Naive thymus-derived CD4-positive, alpha-beta T cell (primary cell): ENCODE results near the gene FBXO8. TPM values are rescaled to one million over a fixed set of nuclear protein-coding genes. Genes with fewer than 3 reads are reported as not detected.

ENCODE experiments used
- ATAC-seq: fragments of 150-1000 bp; cut with Tn5 transposase; 2 replicates; pipeline ENCODE4 v1.10.0; 2021; ENCODE audit warnings: mild to moderate bottlenecking, moderate library complexity
- CTCF ChIA-PET: fragments of 350-600 bp; sonication (Branson Sonifier 250); formaldehyde crosslinking; loops from one replicate; lab custom pipeline; 2021; ENCODE audit warnings: antibody characterized with exemption; lab: Charles Lee
- POLR2A ChIA-PET: fragments of 350-600 bp; sonication (Branson Sonifier 250); formaldehyde crosslinking; loops from one replicate; lab custom pipeline; 2021; ENCODE audit warnings: antibody characterized with exemption, inconsistent platforms; lab: Charles Lee
- DNase-seq, 9 donors: peaks; one replicate each; pipeline versions ENCODE4 v3.0.0 to v3.0.0-alpha.2; 2020 to 2022; ENCODE audit warnings: mixed read lengths in 1 of 9
- H3K27ac ChIP-seq: one replicate; pipeline ENCODE4 v1.7.0; 2013; ENCODE audit warnings: mild to moderate bottlenecking, low read depth, low read length, moderate library complexity
- H3K27me3 ChIP-seq, 2 donors: one replicate each; pipeline ENCODE4 v1.7.0; 2013; ENCODE audit warnings: low read length in 2 of 2, mild to moderate bottlenecking in 2 of 2, moderate library complexity in 2 of 2; ENCODE audit not compliant: control insufficient read depth in 2 of 2, insufficient read depth in 2 of 2
- H3K36me3 ChIP-seq, 3 experiments: 1 replicate in 2 of 3; 2 replicates in 1 of 3; pipeline ENCODE4 v1.7.0; 2013; ENCODE audit warnings: low read length in 3 of 3, mild to moderate bottlenecking in 3 of 3, moderate library complexity in 1 of 3; ENCODE audit not compliant: insufficient read depth in 3 of 3, control insufficient read depth in 2 of 3
- H3K4me1 ChIP-seq, 2 donors: one replicate each; pipeline ENCODE4 v1.7.0; 2013; ENCODE audit warnings: low read length in 2 of 2, mild to moderate bottlenecking in 2 of 2, moderate library complexity in 1 of 2; ENCODE audit not compliant: control insufficient read depth in 2 of 2, insufficient read depth in 2 of 2
- H3K4me3 ChIP-seq: 2 replicates; pipeline ENCODE4 v1.7.0; 2013; ENCODE audit warnings: mild to moderate bottlenecking, low read length
- H3K9me3 ChIP-seq, 3 experiments: 1 replicate in 2 of 3; 2 replicates in 1 of 3; pipeline ENCODE4 v1.7.0; 2013; ENCODE audit warnings: low read length in 3 of 3; ENCODE audit not compliant: control insufficient read depth in 2 of 3
- H3K27ac Mint-ChIP-seq, 9 donors: one replicate each; pipeline ENCODE4 v1.8.0; 2020 to 2022; ENCODE audit warnings: mixed read lengths in 9 of 9, mild to moderate bottlenecking in 8 of 9, moderate library complexity in 5 of 9, inconsistent platforms in 2 of 9
- H3K27me3 Mint-ChIP-seq, 5 donors: one replicate each; pipeline ENCODE4 v1.8.0; 2021 to 2022; ENCODE audit warnings: mixed read lengths in 5 of 5, mild to moderate bottlenecking in 1 of 5
- H3K36me3 Mint-ChIP-seq, 5 donors: one replicate each; pipeline ENCODE4 v1.8.0; 2020 to 2022; ENCODE audit warnings: mixed read lengths in 5 of 5, mild to moderate bottlenecking in 3 of 5, inconsistent platforms in 1 of 5
- H3K4me1 Mint-ChIP-seq, 7 donors: one replicate each; pipeline ENCODE4 v1.8.0; 2020 to 2022; ENCODE audit warnings: mixed read lengths in 7 of 7, mild to moderate bottlenecking in 3 of 7, inconsistent platforms in 1 of 7
- H3K4me3 Mint-ChIP-seq, 10 donors: one replicate each; pipeline ENCODE4 v1.8.0; 2020 to 2022; ENCODE audit warnings: mild to moderate bottlenecking in 10 of 10, mixed read lengths in 10 of 10, moderate library complexity in 6 of 10, inconsistent platforms in 2 of 10
- H3K9me3 Mint-ChIP-seq, 11 donors: one replicate each; pipeline ENCODE4 v1.8.0; 2020 to 2022; ENCODE audit warnings: mixed read lengths in 11 of 11, mild to moderate bottlenecking in 4 of 11, inconsistent platforms in 1 of 11, moderate library complexity in 1 of 11
- intact Hi-C, 2 donors: fragments of 100-400 bp; cut with micrococcal nuclease; formaldehyde crosslinking; loops; one replicate each; pipeline ENCODE4 v1.15.1; 2023
- polyA plus RNA-seq, 2 donors: library from polyadenylated mRNA; unstranded; fragments of 300-500 nt; fragmentation: Illumina TruSeq; gene quantifications; one replicate each; pipeline ENCODE4 v1.2.3, GENCODE V29; 2021
- total RNA-seq, 6 experiments: library from RNA in 5 of 6; stranded (reverse) in 5 of 6; gene quantifications; 1 replicate in 5 of 6; 2 replicates in 1 of 6; pipeline ENCODE4 v1.2.3 and lab custom pipeline; 2021 to 2026

The FBXO8 gene
- total and polyA plus RNA-seq, 7 experiments from 2014 or later = 10.4 to 25.7 (median 17.3) TPM

- H3K4me1 ChIP-seq = no peaks in the 10 kb centered on the region
- peak overlapping the region in 1 of 9 donors; percentile 50 for H3K27ac Mint-ChIP-seq
- DNase-seq (no peak), ATAC-seq (no peak)
- H3K36me3 Mint-ChIP-seq = peaks cover 0 to 16% (median 5%) of the 10 kb centered on the region in 5 donors
- intact Hi-C loops = no loop called here
- H3K27ac ChIP-seq = no peak overlapping the region
- no peaks in the 10 kb centered on the region for H3K27me3 Mint-ChIP-seq
- no peak overlapping the region for H3K4me3 Mint-ChIP-seq
- ChIA-PET CTCF (no interaction called here), POLR2A (no interaction called here)
- H3K4me1 Mint-ChIP-seq = peaks cover 0 to 12% (median 4%) of the 10 kb centered on the region in 7 donors
- H3K4me3 ChIP-seq = no peak overlapping the region
- H3K9me3 Mint-ChIP-seq = no peaks in the 10 kb centered on the region
- H3K36me3 ChIP-seq = peaks cover 0 to 4% (median 3%) of the 10 kb centered on the region in 3 experiments
- H3K27me3 ChIP-seq = no peaks in the 10 kb centered on the region
- H3K9me3 ChIP-seq = no peaks in the 10 kb centered on the region
Observed at GRCh38 chr4:174245714-174246113, 37.8 kb downstream of the FBXO8 start.

- ATAC-seq (no peak), DNase-seq (no peak)
- H3K27me3 Mint-ChIP-seq = no peaks in the 10 kb centered on the region
- H3K4me1 ChIP-seq = no peaks in the 10 kb centered on the region
- no peak overlapping the region for H3K4me3 Mint-ChIP-seq
- peaks cover 0 to 8% (median 5%) of the 10 kb centered on the region in 5 donors for H3K36me3 Mint-ChIP-seq
- no peaks in the 10 kb centered on the region for H3K27me3 ChIP-seq
- no peak overlapping the region for H3K27ac Mint-ChIP-seq
- H3K36me3 ChIP-seq = peaks cover 0 to 7% (median 3%) of the 10 kb centered on the region in 3 experiments
- CTCF ChIA-PET = no interaction called here
- intact Hi-C loops = no loop called here
- H3K4me3 ChIP-seq = no peak overlapping the region
- H3K9me3 Mint-ChIP-seq = no peaks in the 10 kb centered on the region
- no peaks in the 10 kb centered on the region for H3K9me3 ChIP-seq
- peaks cover 0 to 12% (median 4%) of the 10 kb centered on the region in 7 donors for H3K4me1 Mint-ChIP-seq
- no peak overlapping the region for H3K27ac ChIP-seq
- POLR2A ChIA-PET = no interaction called here
Observed at GRCh38 chr4:174244441-174244840, 39.0 kb downstream of the FBXO8 start.

- intact Hi-C loops = no loop called here
- Histone ChIP-seq H3K9me3 (no peaks in the 10 kb centered on the region), H3K36me3 (peaks cover 0 to 14% (median 7%) of the 10 kb centered on the region in 3 experiments), H3K27ac (no peak overlapping the region), H3K4me3 (no peak overlapping the region), H3K4me1 (no peaks in the 10 kb centered on the region), H3K27me3 (no peaks in the 10 kb centered on the region)
- no peak for DNase-seq
- H3K27me3 Mint-ChIP-seq = no peaks in the 10 kb centered on the region
- ATAC-seq = no peak
- POLR2A ChIA-PET = no interaction called here
- no peak overlapping the region for H3K4me3 Mint-ChIP-seq
- peak overlapping the region in 1 of 9 donors; percentile 3 for H3K27ac Mint-ChIP-seq
- CTCF ChIA-PET = interaction anchor here (0.7 kb wide), 1 partner anchor 78 kb away, joined by 3 read pairs; no protein-coding TSS in a partner anchor
- peaks cover 0 to 14% (median 3%) of the 10 kb centered on the region in 5 donors for H3K36me3 Mint-ChIP-seq
- no peaks in the 10 kb centered on the region for H3K9me3 Mint-ChIP-seq
- H3K4me1 Mint-ChIP-seq = peaks cover 0 to 6% (median 0%) of the 10 kb centered on the region in 7 donors
Observed at GRCh38 chr4:174241162-174241561, 42.3 kb downstream of the FBXO8 start.

DNA sequence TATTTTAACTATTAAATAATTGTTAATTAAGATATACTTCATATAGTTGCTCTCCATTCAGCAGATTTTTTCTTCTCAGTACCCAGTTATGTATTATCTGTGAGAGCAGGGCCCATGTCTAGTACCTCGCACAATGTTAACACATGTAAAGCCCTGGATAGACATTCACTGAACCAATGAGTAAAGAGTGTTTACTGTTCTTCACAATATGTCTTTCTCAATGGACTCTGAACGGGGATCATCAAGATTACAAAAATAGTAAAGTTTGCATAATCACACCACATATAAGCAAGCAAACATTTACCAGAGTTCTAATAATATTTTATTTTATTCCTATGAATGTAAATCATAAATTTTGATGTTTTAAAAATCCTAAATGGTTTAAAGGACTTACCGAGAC lies 47.1 kb downstream of the FBXO8 start:
- no peak for ATAC-seq
- Mint-ChIP-seq H3K9me3 (no peaks in the 10 kb centered on the region), H3K36me3 (peaks cover 0 to 16% (median 6%) of the 10 kb centered on the region in 5 donors), H3K27me3 (no peaks in the 10 kb centered on the region), H3K4me1 (peaks cover 0 to 2% (median 0%) of the 10 kb centered on the region in 7 donors), H3K27ac (no peak overlapping the region), H3K4me3 (no peak overlapping the region)
- no peaks in the 10 kb centered on the region for H3K4me1 ChIP-seq
- intact Hi-C loops = no loop called here
- peaks cover 0 to 14% (median 7%) of the 10 kb centered on the region in 3 experiments for H3K36me3 ChIP-seq
- POLR2A ChIA-PET = no interaction called here
- H3K27me3 ChIP-seq = no peaks in the 10 kb centered on the region
- no peak overlapping the region for H3K27ac ChIP-seq
- H3K9me3 ChIP-seq = no peaks in the 10 kb centered on the region
- DNase-seq = no peak
- no peak overlapping the region for H3K4me3 ChIP-seq
- CTCF ChIA-PET = no interaction called here

- no peaks in the 10 kb centered on the region for H3K9me3 Mint-ChIP-seq
- Histone ChIP-seq H3K9me3 (no peaks in the 10 kb centered on the region), H3K4me3 (no peak overlapping the region), H3K27me3 (no peaks in the 10 kb centered on the region), H3K27ac (no peak overlapping the region), H3K4me1 (no peaks in the 10 kb centered on the region), H3K36me3 (no peaks in the 10 kb centered on the region)
- ATAC-seq (no peak), DNase-seq (no peak)
- H3K4me3 Mint-ChIP-seq = no peak overlapping the region
- peaks cover 0 to 7% (median 3%) of the 10 kb centered on the region in 5 donors for H3K36me3 Mint-ChIP-seq
- ChIA-PET POLR2A (no interaction called here), CTCF (no interaction called here)
- intact Hi-C loops = no loop called here
- H3K27ac Mint-ChIP-seq = no peak overlapping the region
- H3K4me1 Mint-ChIP-seq = no peaks in the 10 kb centered on the region
- H3K27me3 Mint-ChIP-seq = peaks cover 8 to 23% (median 16%) of the 10 kb centered on the region in 5 donors
Observed at GRCh38 chr4:174230680-174231079, 52.8 kb downstream of the FBXO8 start.

DNA sequence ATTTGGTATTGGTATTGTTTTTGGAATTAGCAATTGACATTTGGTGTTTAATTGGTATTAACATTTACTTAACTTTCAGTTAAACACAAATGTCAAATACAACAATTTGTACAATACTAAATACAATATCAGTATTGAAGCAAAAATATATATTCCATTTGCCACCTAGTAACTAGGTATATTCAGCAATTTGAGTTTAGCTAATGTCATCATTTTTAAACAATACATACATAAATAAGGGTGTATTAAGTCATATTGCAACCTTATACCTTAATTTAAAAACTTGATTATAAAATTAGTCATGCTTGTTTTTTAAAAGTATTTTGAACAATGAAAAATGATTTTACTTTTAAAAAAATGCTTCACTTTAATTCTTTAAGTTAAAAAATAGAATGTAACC lies 53.3 kb downstream of the FBXO8 start:
- Mint-ChIP-seq H3K36me3 (peaks cover 0 to 7% (median 0%) of the 10 kb centered on the region in 5 donors), H3K27ac (no peak overlapping the region), H3K27me3 (peaks cover 11 to 28% (median 21%) of the 10 kb centered on the region in 5 donors), H3K9me3 (no peaks in the 10 kb centered on the region), H3K4me3 (no peak overlapping the region), H3K4me1 (peaks cover 0 to 2% (median 0%) of the 10 kb centered on the region in 7 donors)
- Histone ChIP-seq H3K27me3 (no peaks in the 10 kb centered on the region), H3K36me3 (no peaks in the 10 kb centered on the region), H3K4me1 (no peaks in the 10 kb centered on the region), H3K9me3 (no peaks in the 10 kb centered on the region), H3K27ac (no peak overlapping the region), H3K4me3 (no peak overlapping the region)
- POLR2A ChIA-PET = no interaction called here
- intact Hi-C loops = no loop called here
- DNase-seq (no peak), ATAC-seq (no peak)
- CTCF ChIA-PET = no interaction called here

DNA sequence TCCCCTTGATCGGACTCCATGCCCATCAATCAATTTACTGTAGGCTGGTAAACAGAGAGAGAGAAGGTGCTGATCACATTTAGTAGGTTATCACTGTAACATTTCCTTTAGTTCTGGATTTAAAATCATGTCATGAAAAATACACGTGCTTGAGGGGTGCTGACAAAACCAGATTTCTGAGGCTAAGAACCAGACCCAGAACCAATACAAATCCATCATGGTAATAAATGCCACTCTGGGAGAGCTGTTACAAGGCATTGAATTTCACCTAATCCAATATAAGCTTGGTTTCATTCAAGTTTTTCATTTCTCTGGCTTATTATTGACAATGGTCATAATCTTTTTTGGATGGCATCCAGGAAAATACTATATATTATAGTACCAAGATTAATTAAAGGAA lies 54.5 kb downstream of the FBXO8 start:
- Histone ChIP-seq H3K4me1 (no peaks in the 10 kb centered on the region), H3K36me3 (no peaks in the 10 kb centered on the region), H3K27me3 (no peaks in the 10 kb centered on the region), H3K9me3 (no peaks in the 10 kb centered on the region), H3K27ac (no peak overlapping the region), H3K4me3 (no peak overlapping the region)
- no peaks in the 10 kb centered on the region for H3K9me3 Mint-ChIP-seq
- ATAC-seq (no peak), DNase-seq (no peak)
- ChIA-PET CTCF (no interaction called here), POLR2A (no interaction called here)
- H3K4me1 Mint-ChIP-seq = peaks cover 0 to 2% (median 0%) of the 10 kb centered on the region in 7 donors
- no peak overlapping the region for H3K4me3 Mint-ChIP-seq
- intact Hi-C loops = no loop called here
- H3K27me3 Mint-ChIP-seq = peaks cover 11 to 30% (median 22%) of the 10 kb centered on the region in 5 donors
- H3K36me3 Mint-ChIP-seq = peaks cover 0 to 4% (median 0%) of the 10 kb centered on the region in 5 donors
- H3K27ac Mint-ChIP-seq = no peak overlapping the region
